Measurements from ENCODE around the gene CEP89.
"Not testable (repeated sequence)": the region's sequence is repeated elsewhere in the genome, so short reads cannot be mapped to it uniquely, and the experiment has no call there.

The CEP89 gene

DNA sequence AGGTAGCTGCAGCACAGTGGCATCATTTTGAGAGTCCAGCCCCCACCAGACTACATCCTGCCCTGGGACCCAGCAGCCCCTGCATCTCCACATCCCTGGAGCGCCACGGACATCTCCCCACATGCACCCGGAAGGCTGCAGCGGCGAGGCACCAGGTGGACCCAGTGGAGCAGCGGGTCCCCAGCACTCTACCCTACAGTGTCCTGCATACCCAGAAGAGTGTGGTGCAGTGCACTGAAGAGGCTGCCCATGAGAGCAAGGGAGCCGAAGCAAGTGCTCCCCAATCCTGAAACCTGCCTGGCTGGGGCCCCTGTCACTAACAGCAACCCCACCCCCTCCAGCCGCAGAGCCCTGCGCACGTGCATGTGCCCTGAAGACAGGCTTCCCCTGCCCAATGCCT is 80.9 kb downstream of the CEP89 start:
- no peak for DNase-seq

DNA sequence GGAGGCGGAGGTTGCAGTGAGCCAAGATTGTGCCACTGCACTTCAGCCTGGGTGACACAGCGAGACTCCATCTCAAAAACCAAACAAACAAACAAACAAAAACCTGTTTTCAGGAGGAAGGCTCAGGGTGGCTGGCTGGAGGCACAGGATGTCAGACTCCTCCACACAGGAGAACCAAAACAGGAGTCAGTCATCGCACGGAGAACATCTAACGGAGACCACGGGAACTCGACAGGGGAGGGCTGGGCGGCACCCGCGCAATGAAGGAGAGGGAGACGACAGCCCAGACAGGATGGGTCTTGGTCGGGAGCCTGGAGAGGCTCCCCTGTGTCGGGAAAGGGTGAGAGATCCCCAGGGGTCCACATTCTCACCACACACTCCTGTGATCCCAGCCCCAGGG is 81.4 kb downstream of the CEP89 start:
- no peak for DNase-seq

DNA sequence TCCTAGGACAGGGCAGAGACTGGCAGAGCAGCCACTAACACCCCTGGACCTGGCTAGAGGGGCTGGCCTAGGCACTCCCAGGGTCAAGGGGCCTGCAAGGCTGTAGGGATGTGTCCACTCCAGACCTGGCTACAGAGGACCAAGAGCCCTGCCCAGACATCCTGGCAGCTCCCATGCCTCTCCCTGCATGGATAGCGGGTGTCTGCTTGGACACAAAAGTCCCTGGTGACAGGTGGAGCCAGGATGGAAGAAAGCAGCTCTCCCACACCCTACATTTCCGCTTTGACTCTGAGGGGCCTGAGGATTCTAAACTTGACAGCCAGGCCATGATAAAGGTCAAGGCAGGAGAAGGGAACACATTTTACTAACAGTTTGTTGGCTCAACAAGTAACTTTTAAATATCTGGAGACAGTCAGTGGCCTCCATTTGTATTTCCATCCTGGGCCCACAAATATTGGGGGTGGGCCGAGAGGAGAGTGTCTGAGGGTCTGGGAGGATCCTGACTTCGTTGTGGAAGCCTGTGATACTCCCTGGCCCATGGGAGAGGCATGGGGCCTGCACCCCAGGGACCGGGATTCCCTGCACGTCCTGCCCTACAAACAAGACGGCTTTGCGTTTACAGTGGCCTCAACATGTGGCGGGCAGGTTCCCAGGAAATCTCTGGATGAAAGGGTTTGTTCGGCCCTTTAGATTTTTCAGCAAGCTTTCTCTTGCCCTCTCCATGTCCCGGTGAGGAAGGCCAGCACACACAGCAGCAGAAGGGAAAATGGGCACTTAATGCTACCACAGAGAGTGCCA is 82.4 kb downstream of the CEP89 start:
- no peak for DNase-seq

DNA sequence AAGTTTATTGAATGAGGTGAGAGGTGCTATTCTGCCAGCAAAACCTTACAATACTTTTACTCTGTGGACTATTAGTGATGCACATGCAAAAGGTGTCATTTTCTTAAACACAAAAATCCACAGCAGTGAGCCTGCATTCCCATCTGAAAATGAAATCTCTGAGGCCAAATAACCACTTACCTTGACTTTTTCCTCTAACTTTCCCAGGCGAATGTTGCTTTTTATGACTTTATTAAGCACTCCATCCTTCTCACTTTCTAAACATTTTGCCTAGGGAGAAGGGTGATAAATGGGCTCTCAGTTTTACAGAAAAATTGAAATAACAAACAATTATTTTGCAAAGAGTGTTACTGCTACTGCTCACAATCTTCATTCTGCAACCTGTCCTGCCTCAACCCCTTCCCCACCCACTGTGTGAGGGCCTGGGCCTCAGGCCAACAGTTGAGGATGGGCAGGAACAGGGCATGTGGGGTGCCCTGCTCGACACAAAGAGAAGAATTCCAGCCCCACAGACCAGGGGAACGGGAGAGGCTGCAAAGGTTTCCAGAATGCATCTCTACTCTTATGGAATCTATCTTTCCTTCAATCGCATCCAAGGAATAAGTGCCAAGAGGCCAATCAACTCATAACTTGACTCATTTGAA is 84.1 kb downstream of the CEP89 start:
- DNase-seq, result no peak

DNA sequence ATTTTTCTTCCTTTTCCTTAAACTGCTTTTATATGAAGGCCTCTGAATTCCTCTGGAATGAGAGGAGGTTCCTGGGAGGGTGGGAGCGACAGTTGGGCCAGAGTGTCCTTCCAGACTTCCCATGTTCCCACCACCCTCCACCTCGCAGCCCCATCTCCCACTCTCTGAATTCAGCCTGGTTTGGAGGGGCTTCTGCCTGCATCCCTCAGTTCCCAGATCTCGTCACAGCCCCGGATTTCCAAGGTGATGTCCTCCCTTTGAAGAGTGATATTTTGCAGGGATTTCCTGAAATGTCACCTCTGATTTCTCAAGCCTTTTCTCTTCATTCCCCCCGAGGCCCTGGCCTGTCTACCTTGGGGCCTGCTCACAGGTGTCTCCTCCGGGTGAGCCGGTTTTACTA is 85.5 kb downstream of the CEP89 start:
- no peak for DNase-seq

DNA sequence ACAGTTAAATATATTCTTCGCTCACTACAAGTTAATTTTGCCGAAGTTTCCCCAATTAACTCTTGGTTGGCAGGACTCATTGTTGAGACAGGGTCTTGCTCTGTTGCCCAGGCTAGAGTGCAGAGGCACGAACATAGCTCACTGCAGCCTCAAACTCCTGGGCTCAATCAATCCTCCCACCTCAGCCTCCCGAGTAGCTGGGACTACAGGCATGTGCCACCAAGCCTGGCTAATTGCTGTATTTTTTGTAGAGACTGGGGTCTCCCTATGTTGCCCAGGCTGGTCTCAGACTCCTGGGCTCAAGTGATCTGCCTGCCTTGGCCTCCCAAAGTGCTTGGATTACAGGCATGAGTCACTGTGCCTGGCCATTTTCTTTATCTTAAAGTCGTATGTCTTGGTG is 86.5 kb downstream of the CEP89 start:
- not testable (repeated sequence) for DNase-seq

DNA sequence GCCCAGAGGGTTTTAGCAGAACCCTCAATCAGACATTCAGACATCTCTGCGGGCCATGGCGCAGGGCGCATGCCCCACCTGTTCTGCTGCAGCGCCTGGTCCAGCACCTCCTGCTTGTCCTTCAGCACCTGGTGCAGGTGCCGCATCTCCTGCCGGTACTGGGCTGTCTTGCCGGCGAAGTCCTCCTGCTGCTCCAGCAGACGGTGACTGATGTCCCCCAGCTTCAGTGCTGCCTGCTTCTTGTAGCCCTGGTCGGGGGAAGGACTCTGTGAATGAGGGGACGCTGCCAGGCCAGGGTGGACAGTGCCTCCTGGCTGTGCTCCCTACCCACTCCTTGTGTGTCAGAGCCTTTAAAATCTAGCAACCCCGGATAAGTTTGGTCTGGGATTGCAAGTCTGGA is 90.0 kb downstream of the CEP89 start:
- DNase-seq, result no peak

DNA sequence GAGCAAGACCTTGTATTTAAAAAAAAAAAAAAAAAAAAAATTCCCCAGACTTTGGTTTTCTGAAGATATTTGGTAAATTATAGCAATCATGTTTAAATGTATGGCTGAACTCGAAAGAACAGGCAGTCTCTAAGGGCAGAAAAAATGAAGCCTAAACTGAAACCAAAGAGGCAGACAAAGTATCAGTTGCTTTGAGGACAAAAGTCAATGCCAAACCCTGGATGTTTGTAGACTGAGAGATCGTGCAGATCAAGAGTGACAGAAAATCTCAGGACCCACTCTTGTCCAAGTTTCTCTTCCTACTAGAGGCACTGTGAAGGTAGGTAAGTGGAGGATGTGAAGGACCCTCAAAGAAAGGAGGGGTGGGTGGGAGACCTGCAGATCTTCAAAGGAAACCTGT is 91.1 kb downstream of the CEP89 start:
- DNase-seq, result no peak

DNA sequence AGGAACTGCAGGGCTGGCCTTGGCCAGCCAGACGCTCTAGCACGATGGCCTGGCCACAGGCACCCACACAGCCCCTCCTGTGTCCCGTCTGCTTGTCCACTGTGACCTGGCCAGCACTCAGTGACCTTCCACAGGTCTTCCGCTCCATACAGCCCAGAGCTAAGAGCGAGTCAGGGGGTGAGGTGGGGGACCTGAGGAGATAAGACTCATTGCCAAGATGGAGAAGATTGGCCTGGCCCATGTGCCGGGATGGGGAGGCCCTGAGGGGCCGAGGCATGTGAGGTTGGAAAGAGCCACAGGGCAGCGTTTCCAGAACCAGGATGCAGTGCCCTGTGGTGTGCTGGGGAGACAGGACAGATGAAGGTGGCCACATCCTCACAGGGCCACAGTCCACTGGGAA is 92.0 kb downstream of the CEP89 start:
- no peak for DNase-seq

DNA sequence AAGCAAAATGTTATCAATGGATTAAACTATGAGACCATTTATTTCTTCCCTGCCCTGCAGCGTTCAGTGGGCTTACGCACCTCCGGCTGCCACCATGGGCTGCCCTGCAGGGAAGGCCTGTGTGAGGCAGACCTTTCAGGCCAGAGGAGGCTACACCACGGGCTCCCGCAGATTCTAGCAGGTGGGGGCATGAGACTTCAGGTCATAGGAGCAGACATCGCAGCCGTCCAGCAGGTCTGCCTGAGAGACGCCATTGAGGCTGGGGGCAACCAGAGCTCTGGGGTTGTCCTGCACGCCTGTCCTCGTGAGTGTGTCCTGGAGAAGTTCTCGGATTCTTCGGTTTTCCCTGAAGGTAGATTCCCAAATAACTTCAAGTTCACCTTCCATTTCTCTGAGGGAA is 92.8 kb downstream of the CEP89 start:
- DNase-seq, result no peak

DNA sequence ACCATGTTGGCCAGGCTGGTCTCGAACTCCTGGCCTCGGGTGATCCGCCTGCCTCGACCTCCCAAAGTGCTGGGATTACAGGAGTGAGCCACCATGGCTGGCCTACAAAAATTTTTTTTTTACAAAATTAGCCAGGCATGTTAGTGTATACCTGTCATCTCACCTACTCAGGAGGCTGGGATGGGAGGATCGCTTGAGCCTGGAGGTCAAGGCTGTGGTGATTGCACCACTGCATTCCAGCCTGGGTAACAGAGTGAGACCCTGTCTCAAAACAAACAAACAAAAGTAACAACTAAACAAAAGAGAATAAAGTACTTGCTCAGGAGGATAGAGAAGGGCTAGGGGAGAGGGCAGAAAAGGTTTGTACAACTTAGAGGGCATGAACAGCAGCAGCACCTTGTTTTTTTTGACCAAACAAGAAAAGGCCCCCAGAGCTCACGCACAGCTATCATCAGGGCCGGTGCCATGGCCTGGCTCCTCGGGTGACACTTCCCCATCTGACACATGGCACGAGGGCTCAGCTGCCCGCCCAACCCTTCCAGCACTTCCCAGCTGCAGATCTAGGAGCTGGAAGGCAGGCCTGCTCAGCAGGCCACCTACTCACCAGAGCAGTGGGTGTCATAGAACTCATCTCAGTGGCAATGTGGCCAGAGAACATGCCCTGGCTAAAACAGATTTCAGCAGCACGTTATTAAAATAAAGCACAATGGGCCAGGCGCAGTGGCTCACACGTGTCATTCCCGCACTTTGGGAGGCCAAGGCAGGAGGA is 93.6 kb downstream of the CEP89 start:
- no peak for DNase-seq

DNA sequence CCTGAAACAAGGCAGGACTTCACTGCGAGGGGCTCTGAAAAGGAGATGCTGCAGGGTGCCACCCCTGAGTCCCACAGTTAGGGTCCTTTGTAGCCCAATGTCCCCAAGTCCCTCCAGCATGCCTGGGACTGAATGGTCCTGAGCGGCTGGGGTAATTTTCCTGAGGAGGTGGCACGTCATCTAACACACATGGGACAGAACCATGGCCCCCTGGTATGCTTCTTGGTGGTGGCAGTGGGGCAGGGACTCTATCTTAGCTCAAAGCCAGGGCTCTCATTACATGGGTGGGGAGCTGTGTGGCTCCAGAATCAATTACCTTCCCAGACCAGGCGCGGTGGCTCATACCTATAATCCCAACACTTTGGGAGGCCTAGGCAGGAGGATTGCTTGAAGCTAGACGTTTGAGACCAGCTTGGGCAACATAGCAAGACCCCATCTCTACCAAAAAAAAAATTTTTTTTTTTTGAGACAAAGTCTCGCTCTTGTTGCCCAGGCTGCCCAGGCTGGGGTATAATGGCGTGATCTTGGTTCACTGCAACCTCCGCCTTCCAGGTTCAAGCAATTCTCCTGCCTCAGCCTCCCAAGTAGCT is 94.3 kb downstream of the CEP89 start:
- no peak for DNase-seq

DNA sequence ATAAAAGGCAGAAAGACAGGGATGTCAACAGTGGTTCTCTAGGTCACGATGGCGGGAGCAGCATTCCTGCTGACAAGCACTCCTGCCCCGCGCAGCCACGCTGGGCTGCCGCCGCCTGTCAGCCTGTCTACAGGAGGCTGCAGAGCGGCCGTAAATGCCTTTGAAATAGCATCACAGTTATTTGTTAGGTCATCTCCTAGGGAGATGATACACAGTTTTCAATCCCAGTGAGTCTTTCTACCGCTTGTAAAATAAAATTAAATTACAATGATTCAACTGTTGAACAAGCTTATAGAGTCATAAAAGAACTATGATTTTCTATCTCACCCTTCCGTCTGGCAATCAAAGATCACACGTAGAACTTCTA is 94.9 kb downstream of the CEP89 start:
- no peak for DNase-seq

DNA sequence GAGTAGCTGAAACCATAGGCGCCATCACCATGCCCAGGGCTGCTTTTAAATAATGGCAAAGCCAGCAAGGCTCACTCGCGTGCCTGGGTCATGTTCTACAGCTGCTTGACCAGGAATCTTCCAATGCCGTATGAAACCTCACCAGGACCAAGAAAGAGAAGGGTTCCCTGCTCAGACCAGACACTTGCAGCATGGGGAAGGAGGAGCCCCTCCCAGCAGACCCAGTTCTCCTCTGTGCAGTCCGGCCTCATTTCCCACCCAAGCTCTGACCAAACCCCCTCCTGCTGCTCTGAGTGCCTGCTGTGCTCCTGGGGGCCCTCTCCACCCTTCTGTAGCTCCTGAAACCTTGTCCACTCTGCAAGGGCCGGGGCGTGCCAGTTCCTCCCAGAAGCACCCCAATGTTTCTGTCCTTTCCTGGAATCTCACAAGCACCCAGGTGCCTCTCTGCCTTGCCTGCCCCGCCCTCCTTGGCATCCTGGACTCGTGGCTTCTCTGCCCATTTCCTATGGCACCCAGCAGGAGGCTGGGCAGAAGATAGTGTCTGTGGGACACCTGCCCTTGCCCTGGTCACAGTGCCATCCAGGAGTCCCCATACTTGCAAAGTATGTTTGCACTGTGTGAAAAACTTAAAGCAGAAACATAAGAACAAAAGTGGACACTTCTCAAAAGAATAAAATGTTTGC is 95.4 kb downstream of the CEP89 start:
- no peak for DNase-seq

DNA sequence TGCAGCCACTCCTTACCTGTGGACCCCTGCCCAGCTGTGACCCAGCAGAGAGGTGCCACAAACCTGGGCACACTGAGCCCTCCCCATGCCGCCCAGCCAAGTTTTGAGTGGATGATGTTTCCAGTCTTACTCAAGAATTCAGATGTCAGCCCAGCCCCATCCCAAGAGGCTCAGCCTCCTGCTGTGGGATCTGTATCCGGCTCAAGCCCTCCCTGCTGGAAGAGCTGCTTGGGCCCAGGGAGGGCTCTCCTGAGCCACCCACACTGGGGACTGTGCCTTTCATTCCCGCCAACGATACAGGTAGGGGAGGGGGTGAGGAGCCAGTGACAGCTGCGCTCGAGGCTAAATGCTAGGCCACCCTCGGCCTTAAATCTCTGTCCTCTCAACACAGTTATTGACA is 96.3 kb downstream of the CEP89 start:
- DNase-seq, result no peak

DNA sequence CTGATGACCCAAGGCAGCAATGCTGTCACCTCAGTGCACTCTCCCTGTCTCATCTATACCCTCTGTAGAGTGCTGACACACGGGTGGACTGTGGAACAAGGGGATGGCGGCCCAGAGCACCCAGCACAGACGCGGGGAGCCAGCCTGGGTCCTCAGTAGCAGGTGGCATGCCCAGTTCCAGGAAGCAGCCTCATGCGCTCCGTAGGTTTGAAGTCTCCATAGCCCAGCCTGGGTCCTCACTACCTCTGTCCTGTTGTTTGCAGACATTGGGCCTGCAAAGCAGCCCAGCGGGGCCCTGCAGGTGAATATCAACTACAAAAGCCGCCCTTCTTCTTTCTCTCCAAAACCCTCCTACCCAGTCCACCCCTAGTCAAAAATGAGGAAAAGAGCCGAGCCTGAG is 97.2 kb downstream of the CEP89 start:
- no peak for DNase-seq

DNA sequence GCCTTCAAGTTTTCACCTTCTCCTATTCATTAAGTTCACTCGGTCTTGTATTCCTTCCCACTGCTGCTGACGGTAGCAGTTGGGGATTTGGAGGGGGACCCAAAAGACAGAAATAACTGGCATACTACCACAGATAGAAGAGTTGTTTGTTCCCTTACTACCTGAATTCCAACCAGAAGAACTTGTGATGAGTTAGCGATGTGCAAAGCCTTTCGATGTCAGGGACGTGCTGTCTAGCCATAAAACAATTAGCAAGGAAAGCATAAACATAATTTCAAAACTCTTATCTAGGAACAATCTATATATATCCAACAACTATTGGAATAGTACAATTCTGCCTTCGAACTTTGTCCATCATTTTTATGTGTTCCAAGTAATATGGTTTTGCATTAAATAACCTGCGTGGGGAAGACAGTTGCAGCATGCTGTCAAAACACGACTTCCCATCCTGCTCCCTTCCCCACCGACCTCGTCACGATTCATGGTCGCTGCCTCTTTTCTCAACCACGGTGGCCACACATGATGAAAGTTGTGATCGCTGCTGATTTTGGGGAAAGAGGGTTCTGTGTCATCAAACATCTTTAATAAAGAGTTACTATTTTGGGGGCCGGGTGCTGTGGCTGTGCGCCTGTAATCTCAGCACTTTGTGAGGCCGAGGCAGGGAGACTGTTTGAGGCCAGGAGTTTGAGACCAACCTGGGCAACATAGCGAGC is 98.4 kb downstream of the CEP89 start:
- DNase-seq, result peak; percentile 56

DNA sequence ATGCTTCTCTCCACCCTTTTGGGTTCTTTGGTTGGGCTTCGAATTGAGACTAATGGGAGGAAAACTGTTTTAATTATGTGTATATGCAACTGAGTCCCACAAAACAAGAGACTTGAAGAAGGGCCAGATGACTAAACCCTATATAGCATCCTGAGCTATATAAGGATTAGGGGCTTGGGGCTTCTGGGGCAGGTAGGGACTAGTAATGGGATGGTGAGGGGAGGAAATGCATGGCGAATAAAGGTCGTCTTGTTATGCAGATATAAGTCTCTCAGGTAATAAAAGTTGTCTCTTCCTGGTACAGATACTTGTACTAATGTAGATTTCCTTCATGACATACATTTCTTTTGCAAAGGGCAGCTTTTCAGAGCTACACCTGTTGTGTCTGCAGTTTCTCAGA is 99.4 kb downstream of the CEP89 start:
- DNase-seq, result no peak

DNA sequence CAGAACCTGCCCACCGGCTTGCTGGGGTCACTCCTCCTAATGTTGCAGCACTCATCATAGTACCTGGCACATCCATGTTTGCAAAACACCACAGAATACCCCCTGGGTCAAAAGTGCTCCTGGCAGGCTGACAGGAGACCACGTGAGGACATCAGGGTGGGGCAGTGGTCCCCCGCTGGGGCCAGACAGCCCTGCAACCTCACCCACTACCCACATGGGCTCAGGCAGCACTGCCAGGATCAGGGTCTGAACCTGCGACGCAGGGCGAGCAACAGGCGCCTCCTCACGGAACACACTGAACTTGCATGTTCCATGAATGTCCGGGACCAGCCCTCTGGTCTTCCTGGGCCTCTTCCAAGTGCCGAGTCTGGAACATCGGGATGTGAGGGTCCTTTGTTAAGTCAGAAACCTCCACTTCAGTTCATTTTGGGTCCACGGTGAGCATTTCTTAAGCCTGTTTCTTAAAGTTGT is 100.7 kb downstream of the CEP89 start:
- no peak for DNase-seq

DNA sequence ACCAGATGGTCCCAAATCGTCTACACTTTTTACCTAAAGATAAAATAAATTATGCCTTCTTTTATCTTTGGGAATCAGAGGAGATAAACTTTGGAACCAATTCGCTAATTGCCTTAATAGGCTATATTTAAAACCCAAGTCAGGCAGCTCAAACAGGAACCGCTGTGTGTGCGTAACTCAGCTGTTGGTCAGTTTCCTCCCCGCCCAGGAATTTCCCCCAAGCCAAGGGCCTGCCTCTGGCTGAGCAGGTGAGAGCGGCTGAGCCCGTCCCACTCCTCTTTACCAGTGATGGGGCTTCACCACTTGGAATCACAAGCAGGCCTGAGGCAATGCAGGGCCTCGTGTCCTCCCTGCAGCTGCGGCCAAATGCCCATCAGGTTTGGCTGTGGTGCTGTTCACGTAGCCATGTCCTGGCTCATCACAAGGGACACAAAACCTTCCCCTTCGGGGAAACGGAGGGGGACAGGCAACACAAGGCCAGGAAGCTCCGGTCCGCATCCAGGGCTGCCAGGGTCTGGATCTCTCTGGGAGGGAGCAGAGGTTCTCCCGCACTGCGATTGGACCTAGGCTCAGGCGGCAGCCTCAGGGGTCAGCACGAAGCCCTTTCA is 101.7 kb downstream of the CEP89 start:
- DNase-seq, result no peak

DNA sequence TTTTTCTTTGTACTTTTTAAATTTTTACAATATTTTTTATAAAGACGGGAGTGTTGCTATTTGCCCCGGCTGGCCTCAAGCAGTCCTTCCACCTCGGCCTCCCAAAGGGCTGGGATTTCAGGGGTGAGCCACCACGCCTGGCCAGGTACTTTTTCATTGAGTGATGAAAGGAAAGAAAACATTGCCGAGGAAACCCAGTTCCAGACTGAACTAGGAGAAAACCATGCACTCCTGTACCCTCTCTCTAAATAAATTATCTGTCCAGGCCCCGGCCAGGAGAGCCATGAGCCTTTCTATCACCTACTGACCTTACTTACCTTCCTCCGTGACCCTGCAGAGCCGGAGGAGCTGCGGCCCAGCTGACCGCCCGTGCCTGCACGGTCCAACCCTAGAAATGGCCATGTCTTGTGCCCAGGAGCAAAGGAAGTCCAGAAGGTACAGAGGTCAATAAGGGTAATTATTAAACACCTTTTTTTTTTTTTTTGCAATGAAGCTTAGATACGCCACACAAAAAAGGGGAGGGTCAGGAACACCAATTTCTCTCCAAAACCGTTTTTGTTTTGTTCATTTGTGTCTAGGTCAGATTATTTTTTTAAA is 102.3 kb downstream of the CEP89 start, which contains the start of gene SLC7A9:
SLC7A9 (minus strand) TSS at position 399 of the 597 bp plus-strand sequence. CDS start 1,233 bp downstream, outside the sequence.
- DNase-seq, result no peak
